B cell (primary cell): ENCODE data around the gene TSPAN18. TPM values are rescaled to one million over a fixed set of nuclear protein-coding genes. Genes with fewer than 3 reads are reported as not detected.

Experiments used
- ATAC-seq: fragments of 200-7000 bp; cut with Tn5 transposase; one replicate; pipeline ENCODE4 v1.10.0; 2021; ENCODE audit warnings: low read depth, mild to moderate bottlenecking, moderate number of reproducible peaks, moderate library complexity
- CTCF ChIA-PET: fragments of 350-600 bp; sonication (Branson Sonifier 250); formaldehyde crosslinking; loops from one replicate; lab custom pipeline; 2021; ENCODE audit warnings: antibody characterized with exemption, inconsistent platforms; lab: Charles Lee
- POLR2A ChIA-PET: fragments of 350-600 bp; sonication (Branson Sonifier 250); formaldehyde crosslinking; loops from one replicate; lab custom pipeline; 2021; ENCODE audit warnings: antibody characterized with exemption; lab: Charles Lee
- DNase-seq: peaks from one replicate; pipeline ENCODE4 v3.0.0; 2013
- H2AFZ ChIP-seq: 2 replicates; pipeline ENCODE4 v1.6.1; 2012; ENCODE audit warnings: mild to moderate bottlenecking, low read depth, low read length; ENCODE audit not compliant: insufficient read depth, poor library complexity, severe bottlenecking
- H3K27ac ChIP-seq, 2 donors: 1 replicate in 1 of 2; 2 replicates in 1 of 2; pipeline ENCODE4 v1.5.1; 2012 to 2013; ENCODE audit warnings: low read length in 2 of 2, mild to moderate bottlenecking in 2 of 2, moderate library complexity in 1 of 2
- H3K27me3 ChIP-seq, 4 experiments: fragments of 200-600 bp in 1 of 4; sonication (generic) in 1 of 4; replicated peaks in 1 of 4; 1 replicate in 2 of 4; 2 replicates in 2 of 4; pipeline versions ENCODE4 v1.6.1 to v1.7.0; 2013 to 2016; ENCODE audit warnings: low read length in 3 of 4, mild to moderate bottlenecking in 2 of 4, mixed read lengths in 1 of 4, moderate library complexity in 1 of 4; ENCODE audit not compliant: insufficient read depth in 4 of 4, control insufficient read depth in 3 of 4; ENCODE audit errors: control extremely low read depth in 1 of 4
- H3K36me3 ChIP-seq, 2 experiments: replicated peaks in 1 of 2; 1 replicate in 1 of 2; 2 replicates in 1 of 2; pipeline versions ENCODE4 v1.6.1 to v1.7.1; 2013; ENCODE audit warnings: low read length in 1 of 2; ENCODE audit not compliant: insufficient read depth in 2 of 2, control insufficient read depth in 1 of 2; ENCODE audit errors: control extremely low read depth in 1 of 2, extremely low read depth in 1 of 2
- H3K4me1 ChIP-seq, 2 donors: fragments of 200-600 bp in 1 of 2; sonication (generic) in 1 of 2; 1 replicate in 1 of 2; 2 replicates in 1 of 2; pipeline versions ENCODE4 v1.5.1 to v1.6.1; 2013 to 2017; ENCODE audit warnings: low read length in 2 of 2; ENCODE audit not compliant: control insufficient read depth in 2 of 2, insufficient read depth in 2 of 2
- H3K4me2 ChIP-seq: replicated peaks from 2 replicates; pipeline ENCODE3; 2012; ENCODE audit warnings: mild to moderate bottlenecking, low read depth, low read length; ENCODE audit not compliant: poor library complexity, severe bottlenecking
- H3K4me3 ChIP-seq, 5 experiments: fragments of 200-600 bp in 1 of 5; sonication (generic) in 1 of 5; 1 replicate in 3 of 5; 2 replicates in 2 of 5; pipeline versions ENCODE4 v1.5.1 to v1.7.0; 2011 to 2016; ENCODE audit warnings: low read length in 4 of 5, mild to moderate bottlenecking in 4 of 5, low read depth in 2 of 5, control low read depth in 1 of 5, moderate library complexity in 1 of 5; ENCODE audit not compliant: insufficient read depth in 1 of 5; ENCODE audit errors: control extremely low read depth in 1 of 5, extremely low read depth in 1 of 5
- H3K79me2 ChIP-seq: fragments of 200-600 bp; sonication (generic); one replicate; pipeline ENCODE4 v1.6.0; 2016; ENCODE audit warnings: low read length; ENCODE audit not compliant: control insufficient read depth, insufficient read depth
- H3K9ac ChIP-seq: fragments of 200-600 bp; sonication (generic); 2 replicates; pipeline ENCODE4 v1.6.1; 2017; ENCODE audit warnings: mild to moderate bottlenecking, low read length, moderate library complexity
- H3K9me3 ChIP-seq, 3 donors: one replicate each; pipeline versions ENCODE4 v1.6.1 to v1.7.1; 2013; ENCODE audit warnings: low read length in 2 of 3; ENCODE audit not compliant: control insufficient read depth in 2 of 3, insufficient read depth in 1 of 3; ENCODE audit errors: control extremely low read depth in 1 of 3
- H4K20me1 ChIP-seq: 2 replicates; pipeline ENCODE4 v1.6.0; 2012; ENCODE audit warnings: mild to moderate bottlenecking, low read length; ENCODE audit not compliant: insufficient read depth, control insufficient read depth, poor library complexity, severe bottlenecking
- H3K27ac Mint-ChIP-seq: one replicate; pipeline ENCODE4 v1.8.0; 2021; ENCODE audit warnings: mixed read lengths
- H3K27me3 Mint-ChIP-seq: one replicate; pipeline ENCODE4 v1.8.0; 2021; ENCODE audit warnings: mixed read lengths
- H3K4me1 Mint-ChIP-seq: one replicate; pipeline ENCODE4 v1.8.0; 2021; ENCODE audit warnings: mixed read lengths
- H3K4me3 Mint-ChIP-seq: one replicate; pipeline ENCODE4 v1.8.0; 2021; ENCODE audit warnings: mixed read lengths
- H3K9me3 Mint-ChIP-seq: one replicate; pipeline ENCODE4 v1.8.0; 2022; ENCODE audit warnings: mixed read lengths; ENCODE audit not compliant: insufficient read depth
- EZH2 ChIP-seq: IDR thresholded peaks from 2 replicates; pipeline ENCODE4 v1.6.1; 2012; ENCODE audit warnings: borderline replicate concordance, low read depth, mild to moderate bottlenecking, moderate library complexity, low read length; ENCODE audit not compliant: insufficient read depth, poor library complexity, severe bottlenecking
- WGBS: methylation state at CpG from one replicate; pipeline ENCODE4 v1.1.5; 2013; ENCODE audit warnings: missing lambda C conversion rate; ENCODE audit not compliant: insufficient coverage; 5-methylcytosine and 5-hydroxymethylcytosine counted together
- intact Hi-C: fragments of 100-400 bp; cut with micrococcal nuclease; formaldehyde crosslinking; loops from one replicate; pipeline ENCODE4 v1.10.0; 2022
- polyA plus RNA-seq: library from polyadenylated mRNA; depleted of rRNA; stranded (reverse); fragments of >200 nt; gene quantifications from 2 replicates; pipeline ENCODE4 v1.2.3, GENCODE V29; 2012
- total RNA-seq, 2 donors: library from RNA; stranded (reverse); fragments of 120-200 nt in 1 of 2; gene quantifications; 1 replicate in 1 of 2; 2 replicates in 1 of 2; pipeline versions ENCODE4 v1.2.3 to v1.2.4, GENCODE V29; 2013 to 2022
- TF ChIP-seq, protein P1 (sequence below): fragments of 200-600 bp; IDR thresholded peaks from one replicate; pipeline ENCODE4 v1.8.0; 2022; ENCODE audit warnings: antibody characterized with exemption, mild to moderate bottlenecking

The TSPAN18 gene
- total and polyA plus RNA-seq, 2 donors (not counting 1 experiment from before 2014, with no cell fraction given), result 0.75 to 2.0 TPM

DNA sequence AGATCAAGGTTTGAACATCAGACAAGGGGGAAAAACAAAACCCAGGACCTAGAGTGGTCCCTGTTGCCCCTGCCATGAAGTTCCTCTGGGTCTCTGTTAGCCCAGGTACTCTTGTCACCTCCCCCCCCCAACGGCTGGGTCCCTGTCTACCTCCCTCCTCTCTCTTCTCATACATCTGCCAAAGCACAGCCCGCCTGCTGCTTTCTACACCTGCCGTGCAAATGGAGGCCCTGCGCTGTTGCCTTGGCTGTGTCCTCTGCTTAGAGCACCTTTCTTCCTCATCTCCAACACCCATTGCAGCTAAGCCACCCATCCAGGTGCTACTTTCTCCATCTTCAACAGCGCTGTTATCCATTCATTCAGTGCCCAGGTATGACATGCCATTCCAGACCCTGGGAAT, 124.7 kb downstream of the TSPAN18 start:
- Mint-ChIP-seq H3K4me3 (no peak overlapping the region), H3K9me3 (peaks cover 2% of the 10 kb centered on the region), H3K27me3 (no peaks in the 10 kb centered on the region), H3K27ac (no peak overlapping the region), H3K4me1 (no peaks in the 10 kb centered on the region)
- H3K27ac ChIP-seq, result no peak overlapping the region
- intact Hi-C loops, result no loop called here
- H3K4me3 ChIP-seq, result no peak overlapping the region
- H3K4me2 ChIP-seq, result no peak overlapping the region
- no peak for DNase-seq
- ATAC-seq, result no peak
- TF ChIP-seq, protein P1, sequence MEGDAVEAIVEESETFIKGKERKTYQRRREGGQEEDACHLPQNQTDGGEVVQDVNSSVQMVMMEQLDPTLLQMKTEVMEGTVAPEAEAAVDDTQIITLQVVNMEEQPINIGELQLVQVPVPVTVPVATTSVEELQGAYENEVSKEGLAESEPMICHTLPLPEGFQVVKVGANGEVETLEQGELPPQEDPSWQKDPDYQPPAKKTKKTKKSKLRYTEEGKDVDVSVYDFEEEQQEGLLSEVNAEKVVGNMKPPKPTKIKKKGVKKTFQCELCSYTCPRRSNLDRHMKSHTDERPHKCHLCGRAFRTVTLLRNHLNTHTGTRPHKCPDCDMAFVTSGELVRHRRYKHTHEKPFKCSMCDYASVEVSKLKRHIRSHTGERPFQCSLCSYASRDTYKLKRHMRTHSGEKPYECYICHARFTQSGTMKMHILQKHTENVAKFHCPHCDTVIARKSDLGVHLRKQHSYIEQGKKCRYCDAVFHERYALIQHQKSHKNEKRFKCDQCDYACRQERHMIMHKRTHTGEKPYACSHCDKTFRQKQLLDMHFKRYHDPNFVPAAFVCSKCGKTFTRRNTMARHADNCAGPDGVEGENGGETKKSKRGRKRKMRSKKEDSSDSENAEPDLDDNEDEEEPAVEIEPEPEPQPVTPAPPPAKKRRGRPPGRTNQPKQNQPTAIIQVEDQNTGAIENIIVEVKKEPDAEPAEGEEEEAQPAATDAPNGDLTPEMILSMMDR, result no peak
- TF ChIP-seq EZH2, result no peak
- 83% methylated on average over 5 of the region's 5 CpGs for WGBS
- H3K9me3 ChIP-seq, result peaks cover 0 to 16% (median 5%) of the 10 kb centered on the region in 3 donors
- no peaks in the 10 kb centered on the region for H3K36me3 ChIP-seq
- no peak overlapping the region for H2AFZ ChIP-seq
- CTCF ChIA-PET, result no interaction called here
- H3K4me1 ChIP-seq, result no peaks in the 10 kb centered on the region
- H3K79me2 ChIP-seq, result no peaks in the 10 kb centered on the region
- POLR2A ChIA-PET, result no interaction called here
- no peaks in the 10 kb centered on the region for H3K27me3 ChIP-seq
- no peaks in the 10 kb centered on the region for H4K20me1 ChIP-seq
- no peak overlapping the region for H3K9ac ChIP-seq

DNA sequence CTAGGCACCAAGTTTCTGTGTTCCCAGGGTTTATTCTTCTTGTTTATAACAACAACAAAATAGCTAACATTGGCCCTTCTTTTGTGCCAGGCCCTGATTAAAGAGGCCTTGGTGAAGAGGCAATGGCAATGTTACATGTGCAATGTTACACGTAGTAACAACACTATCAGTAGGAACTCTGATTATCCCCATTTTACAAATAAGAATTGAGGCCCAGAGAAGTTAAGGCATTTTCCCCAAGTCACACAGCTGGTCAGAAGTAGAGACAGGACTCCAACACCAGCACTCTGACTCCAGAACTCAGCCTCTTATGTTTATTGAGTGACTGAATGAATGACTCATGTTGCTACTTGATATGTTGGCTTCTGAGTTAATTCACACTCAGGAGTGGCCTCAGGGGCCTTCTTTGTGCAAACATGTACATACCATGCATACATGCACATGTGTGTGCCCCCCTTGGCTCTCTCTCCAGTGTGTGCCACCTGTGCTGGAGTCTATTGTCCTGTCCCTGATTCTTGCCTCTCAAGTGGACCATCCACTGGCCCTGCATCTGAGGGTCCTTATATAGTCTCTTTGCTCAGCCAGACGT, 125.5 kb downstream of the TSPAN18 start:
- WGBS, result no CpG with 5 or more reads among the region's 2 CpGs
- no peak for ATAC-seq
- H3K27me3 Mint-ChIP-seq, result no peaks in the 10 kb centered on the region

More for the DNA sequence above, 125.5 kb downstream of the TSPAN18 start:
- ChIA-PET POLR2A (no interaction called here), CTCF (no interaction called here)
- Mint-ChIP-seq H3K4me1 (no peaks in the 10 kb centered on the region), H3K9me3 (peaks cover 2% of the 10 kb centered on the region), H3K27ac (no peak overlapping the region), H3K4me3 (no peak overlapping the region)
- Histone ChIP-seq H3K36me3 (no peaks in the 10 kb centered on the region), H3K4me1 (no peaks in the 10 kb centered on the region), H3K4me2 (no peak overlapping the region), H4K20me1 (no peaks in the 10 kb centered on the region), H3K4me3 (no peak overlapping the region), H3K27ac (no peak overlapping the region), H3K79me2 (no peaks in the 10 kb centered on the region), H3K27me3 (no peaks in the 10 kb centered on the region), H2AFZ (no peak overlapping the region), H3K9ac (no peak overlapping the region), H3K9me3 (peaks cover 0 to 8% (median 2%) of the 10 kb centered on the region in 3 donors)
- TF ChIP-seq, protein P1, result no peak
- TF ChIP-seq EZH2, result no peak
- DNase-seq, result no peak
- intact Hi-C loops, result no loop called here
